NCI-H2196 (cell line): ENCODE results near the gene IRF2.

Experiments
- DNase-seq: peaks from one replicate; lab custom pipeline; 2025; ENCODE audit not compliant: unreplicated experiment; lab: John Stamatoyannopoulos, UW

The IRF2 gene

DNA sequence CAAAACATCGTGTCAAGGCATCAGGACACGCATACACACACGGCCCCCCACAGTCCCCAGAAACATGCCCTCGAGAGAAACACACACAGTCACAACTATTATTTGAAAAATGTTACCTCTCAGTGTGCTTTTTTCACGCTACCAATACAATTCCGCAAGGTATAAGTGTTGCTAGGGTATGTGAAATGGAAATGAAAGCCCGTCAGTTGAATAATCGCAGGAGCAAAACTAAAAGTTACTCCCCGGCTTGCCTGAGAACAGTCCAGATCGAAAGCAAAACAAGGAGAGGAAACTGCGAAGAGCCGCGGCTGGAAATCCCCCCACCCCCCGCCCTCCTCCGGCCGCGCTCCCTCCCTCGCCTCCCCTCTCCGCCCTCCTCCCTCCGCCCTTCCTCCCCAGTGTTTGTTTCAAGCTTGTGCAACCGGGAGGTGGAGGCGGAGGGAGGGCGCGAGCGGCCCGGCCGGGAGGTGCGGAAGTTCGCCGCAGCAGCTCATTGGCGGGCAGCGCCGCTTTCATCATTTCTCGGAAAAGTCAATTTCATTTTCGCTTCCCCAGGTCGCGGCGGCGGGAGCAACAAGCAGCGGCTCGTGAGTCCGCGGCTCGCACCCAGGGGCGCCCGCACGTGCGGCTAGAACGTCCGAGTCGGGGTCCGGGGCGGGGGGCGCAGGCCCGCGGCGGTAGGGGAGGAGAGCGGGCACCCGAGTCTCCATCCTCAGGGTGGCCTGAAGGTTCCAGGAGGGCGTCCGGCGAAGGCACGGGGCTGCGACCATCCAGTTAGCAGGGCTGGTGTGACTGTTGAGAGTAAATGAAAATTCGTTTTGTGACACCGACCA lies at the start of gene IRF2:
TSS of gene IRF2 (minus strand) at position 288 of the 833 bp plus-strand sequence. CDS start 45,486 bp downstream, outside the sequence.
- DNase-seq, result peak; percentile 85

DNA sequence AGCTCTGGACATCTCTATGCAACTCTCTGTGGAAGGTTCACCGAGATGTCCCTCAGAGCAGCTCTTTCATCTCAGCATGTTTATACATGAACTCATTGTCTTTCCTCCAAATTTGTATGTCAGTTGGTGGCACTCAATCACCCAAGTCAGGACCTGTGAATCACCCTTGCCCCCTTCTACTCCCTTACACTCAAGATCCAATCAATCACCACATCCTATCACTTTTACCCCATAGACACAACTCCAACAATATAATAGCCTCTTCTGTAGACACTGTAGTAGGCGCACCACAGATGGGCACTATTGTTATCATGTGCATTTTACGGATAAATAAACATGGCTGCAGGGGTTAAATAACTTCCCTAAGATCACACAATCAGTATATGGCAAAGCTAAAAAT lies 41.3 kb upstream of the IRF2 start:
- no peak for DNase-seq

DNA sequence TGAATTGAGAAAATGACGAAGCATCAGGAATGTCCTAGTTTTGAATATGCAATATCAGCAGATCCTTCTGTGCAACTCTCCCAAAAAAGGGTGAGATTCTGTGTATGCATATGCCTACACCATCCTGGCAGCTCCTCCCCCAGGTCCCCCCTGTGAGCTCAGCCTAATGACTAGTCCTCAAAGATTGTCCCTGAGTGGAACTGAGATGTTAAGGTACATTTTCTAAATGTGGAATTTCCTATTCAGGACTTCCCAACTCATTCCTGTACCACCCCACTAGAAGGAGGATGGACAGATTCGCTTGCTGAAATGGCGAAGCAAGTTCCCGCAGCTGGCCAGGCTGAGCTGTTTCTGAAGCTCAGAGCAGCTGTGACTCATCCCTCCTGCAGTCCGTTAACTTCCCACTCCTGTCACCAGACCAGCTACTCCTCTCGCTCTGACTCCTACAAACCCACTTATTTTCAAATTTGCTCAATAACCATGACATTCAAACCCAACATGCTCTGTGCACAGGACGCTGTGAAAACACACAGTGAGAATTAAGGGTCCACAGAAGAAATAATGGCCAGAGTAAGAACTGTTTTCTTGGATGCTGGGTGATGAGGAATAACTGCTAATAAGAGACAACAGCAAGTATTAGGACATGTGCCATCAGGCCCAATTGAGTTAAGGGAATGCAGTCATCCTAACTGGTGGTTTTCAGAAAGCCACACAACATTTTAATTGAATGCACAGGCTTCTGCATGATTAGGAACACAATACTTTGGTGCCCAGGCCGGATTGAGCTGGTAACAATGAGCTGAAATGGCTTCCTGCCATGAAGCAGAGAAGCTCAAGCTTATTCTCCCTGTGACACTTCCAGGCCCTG lies 40.0 kb upstream of the IRF2 start:
- no peak for DNase-seq

DNA sequence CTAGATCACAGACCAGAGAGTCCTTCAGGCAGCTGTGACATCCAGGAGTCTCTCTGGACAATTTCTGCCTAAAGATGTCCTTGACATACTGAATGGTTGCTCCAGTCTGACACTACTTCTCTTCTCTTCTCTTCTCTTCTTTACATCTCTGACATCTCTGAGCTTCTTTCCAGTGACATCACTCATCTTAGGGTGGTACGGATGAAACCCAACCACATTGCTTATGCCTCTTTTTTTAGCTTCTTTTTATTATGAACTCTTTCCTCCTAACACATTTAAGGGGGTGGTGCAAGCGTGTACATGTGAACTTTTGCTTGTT lies 39.4 kb upstream of the IRF2 start:
- DNase-seq, result no peak

DNA sequence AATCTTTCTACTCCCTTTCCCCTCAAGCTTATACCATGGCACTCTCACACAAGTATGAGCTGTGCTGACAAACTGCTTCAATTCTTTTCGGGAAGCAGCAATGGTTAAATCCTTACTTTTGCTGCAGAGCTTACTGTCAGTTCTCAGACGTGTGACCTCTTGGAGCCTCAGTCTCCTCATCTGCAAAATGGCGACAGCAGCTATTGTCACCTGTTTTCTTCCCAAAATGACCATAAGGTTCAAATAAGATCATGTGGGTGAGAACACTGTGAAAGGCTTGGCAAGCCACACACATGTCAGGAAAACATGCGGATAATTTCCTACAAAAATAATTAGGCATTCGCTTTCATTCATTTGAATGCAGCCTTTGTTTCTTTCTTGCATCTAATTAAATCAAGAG lies 36.8 kb upstream of the IRF2 start:
- no peak for DNase-seq

DNA sequence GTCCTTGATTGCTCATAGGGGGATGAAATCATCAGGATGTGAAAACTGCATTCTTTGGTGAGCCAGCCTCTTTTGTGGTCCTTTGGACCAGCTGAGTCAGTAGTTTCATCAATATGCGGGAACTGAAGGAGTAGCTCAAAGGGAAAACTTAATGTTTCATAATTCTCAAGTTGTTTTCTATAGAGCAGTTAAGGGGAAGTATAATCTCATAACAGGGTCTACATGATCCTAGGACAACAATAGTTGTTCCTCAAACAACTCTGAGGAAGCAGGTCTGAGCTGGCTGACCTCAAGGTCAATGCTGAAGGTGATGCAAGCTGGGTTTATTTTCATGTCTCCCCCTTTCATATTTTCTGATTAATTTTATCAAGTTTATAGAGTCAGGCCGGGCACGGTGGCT lies 36.1 kb upstream of the IRF2 start:
- no peak for DNase-seq

DNA sequence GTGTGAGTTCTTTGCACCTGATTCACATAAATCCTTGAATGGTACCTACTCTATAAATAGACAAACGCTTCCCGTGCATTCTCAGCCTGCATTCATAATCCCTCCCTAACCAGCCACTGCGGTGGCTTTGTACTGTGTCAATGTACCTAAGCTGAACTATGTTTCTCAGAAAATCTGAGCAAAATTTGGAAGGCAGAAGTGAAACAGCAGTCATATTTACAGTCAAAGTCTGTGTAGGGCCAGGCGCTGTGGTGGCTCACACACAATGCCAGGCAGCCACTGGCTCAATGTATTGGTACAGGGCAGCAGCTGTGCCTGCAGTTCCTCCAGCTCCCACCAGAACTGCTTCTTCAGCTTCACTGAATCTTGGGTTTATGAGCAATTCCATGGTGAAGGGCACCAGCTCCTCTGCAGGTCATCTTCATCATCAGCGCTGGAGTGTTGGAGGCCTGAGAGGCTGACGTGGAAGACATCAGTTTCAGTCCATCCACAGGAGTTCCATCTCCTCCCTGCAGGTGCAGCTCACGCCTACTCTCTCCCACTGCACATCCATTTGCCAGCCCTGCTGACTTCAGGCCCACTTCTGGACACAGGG lies 32.3 kb upstream of the IRF2 start:
- DNase-seq, result no peak

DNA sequence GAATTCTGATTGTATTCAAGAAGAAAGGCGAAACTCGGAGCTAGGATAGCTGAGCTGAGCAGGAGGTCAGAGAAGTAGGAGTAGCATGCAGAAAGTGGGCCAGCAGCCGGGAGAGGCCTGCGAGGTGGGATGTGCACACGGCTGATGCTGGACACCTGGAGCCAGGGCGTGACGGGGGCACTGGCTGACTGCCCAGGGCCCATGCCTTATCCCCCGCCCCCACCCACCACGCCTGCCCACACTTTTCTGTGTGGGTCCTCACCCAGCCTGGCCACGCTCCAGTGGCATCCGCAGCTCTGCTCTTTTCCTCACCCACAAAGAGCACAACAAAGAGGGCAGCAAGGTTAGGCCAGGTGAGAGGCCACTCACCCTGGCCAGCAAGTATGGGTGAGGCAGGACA lies 30.0 kb upstream of the IRF2 start:
- no peak for DNase-seq

DNA sequence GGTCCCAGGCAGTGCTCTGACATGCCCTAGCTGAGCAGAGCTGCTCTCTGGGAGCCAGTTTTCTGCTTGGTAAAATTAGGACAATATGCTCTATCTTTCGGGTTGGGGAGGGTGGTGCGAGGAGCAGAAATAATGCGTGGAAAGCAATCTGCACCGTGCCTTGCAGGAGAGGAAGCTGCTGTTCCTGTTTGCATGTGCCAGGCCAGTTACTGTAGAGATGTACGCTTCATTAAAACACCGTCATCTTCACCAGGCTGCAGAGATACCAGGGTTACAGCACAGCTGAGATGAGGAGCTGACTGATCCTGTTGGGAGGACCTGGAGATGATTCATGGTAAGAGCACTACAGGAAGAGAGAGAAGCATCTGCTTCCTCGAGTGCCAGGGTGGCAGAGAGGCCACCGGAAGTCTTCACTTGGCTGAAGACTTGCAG lies 29.5 kb upstream of the IRF2 start:
- no peak for DNase-seq

DNA sequence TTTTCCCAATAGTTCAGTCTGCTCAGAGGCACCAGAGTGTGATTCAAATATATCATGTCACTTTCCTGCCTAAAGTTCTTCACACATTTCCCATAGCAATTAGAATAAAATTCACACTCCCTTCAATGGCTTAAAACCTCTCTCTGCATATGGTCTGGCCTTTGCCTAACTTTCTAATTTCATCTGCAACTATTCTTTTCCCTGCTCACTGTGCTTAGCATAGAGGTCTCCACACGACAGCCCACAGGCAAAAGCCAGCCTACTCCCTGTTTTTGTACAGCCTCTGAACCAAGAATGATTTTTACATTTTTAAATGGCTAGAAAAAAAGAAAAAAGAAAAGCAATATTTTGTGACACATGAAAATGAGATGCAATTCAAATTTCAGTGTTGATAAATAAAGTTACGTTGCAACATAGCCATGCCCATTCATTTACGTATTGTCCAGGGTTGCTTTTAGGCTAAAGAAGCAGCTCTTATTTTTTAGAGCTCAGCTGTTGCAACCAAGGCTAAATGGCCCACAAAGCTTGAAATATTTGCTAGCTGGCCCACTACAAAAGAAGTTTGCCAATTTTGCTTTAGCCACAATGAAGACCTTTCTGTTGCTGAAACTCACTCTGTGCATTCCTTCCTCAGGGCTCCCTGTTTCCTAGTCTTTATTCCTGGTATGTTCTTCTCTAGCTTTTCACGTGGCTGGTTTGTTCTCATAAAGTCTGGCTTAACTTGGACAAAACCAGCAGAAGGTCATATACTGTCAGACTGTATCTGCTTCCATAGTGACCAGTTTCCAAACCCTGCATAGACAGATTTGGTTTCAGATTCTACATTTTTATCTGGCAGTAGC lies 26.6 kb upstream of the IRF2 start:
- DNase-seq, result no peak

DNA sequence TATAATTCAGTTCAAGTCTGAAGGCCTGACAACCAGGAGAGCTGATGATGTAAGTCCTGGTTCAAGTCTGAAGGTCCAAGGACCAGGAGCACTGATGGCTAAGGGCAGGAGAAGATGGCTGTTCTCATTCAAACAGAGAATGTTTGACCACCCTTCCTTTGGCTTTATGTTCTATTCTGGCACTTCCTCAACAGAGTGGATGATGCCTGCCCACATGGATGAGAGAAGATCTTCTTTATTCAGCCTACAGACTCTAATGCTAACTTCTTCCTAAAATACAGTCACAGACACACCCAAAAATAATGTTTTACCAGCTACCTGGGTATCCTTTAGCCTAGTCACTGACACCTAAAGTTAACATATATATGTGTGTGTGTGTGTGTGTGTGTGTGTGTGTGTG lies 25.6 kb upstream of the IRF2 start:
- DNase-seq, result no peak

DNA sequence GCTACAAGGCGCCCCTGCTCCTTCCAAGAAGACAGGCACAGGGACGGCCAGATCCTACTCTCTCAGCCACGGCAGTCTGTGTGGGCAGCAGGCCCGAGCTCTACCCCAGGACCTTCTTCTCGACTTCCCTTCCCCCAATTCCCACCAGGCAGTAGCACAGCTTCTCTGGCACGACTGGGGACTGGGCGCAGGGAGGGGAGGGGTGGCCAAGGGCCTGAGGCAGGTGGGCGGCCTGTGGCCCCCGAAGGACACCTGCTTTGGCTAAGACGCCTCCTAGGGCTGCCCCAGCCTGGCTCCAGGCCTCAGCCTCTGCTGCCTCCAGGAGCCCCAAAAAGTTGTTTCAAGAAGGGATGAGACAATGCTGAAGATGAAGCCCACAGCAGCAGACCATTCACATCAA lies 24.2 kb upstream of the IRF2 start:
- no peak for DNase-seq

DNA sequence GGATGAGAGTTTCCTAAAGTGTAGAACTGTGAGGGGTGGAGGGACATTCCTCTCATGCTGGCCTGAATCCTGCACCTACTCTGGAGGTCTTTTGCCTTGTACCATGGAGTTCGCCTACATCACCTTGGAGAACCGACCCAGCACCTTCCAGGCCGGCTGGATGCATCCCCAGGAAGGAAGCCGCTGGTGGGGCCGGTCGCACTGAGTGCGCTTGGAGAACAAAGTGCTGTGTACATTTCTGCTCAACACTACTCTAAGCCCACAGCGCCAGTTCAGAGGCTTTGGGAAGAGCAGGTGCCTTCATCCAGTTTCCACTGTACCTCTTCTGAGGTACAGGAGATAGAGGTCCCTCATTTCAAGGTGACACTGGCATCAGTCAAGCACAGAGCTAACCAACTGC lies 15.4 kb upstream of the IRF2 start:
- DNase-seq, result no peak

DNA sequence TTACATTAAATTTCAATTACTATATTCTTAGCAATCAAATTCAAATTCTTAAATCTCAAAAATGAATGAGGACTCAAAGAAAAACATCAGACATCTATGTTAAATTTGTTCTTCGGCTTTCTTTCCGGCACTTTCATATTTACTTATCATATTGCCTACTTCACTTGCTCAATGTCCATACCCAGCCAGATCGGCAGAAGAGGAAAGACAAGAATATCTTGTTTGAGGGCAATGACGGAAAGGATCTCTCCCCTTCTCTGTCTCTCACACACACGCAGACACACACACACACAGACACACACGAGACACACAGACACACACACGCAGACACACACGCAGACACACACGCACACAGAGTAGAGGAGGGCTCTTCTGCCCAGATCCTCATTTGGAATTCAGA lies 13.2 kb upstream of the IRF2 start:
- no peak for DNase-seq

DNA sequence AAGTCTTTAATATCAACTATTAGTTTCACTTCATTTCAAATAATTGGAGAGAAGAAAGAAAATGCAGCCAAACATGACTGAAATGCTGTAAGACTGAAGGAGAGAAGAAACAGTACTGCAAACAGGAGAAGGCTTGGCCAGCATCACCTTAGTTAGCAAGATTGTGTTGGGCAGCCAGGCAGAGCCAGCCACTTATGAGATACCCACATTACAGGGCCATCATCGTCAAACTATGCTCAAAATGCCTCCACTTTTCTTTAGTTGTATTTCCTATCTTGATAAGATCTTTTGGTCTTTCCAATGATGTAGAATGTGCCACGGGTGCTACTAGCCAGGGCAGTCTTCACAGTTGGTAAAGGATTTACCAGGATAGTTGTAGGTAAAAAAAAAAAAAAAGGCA lies 10.9 kb upstream of the IRF2 start:
- DNase-seq, result no peak

DNA sequence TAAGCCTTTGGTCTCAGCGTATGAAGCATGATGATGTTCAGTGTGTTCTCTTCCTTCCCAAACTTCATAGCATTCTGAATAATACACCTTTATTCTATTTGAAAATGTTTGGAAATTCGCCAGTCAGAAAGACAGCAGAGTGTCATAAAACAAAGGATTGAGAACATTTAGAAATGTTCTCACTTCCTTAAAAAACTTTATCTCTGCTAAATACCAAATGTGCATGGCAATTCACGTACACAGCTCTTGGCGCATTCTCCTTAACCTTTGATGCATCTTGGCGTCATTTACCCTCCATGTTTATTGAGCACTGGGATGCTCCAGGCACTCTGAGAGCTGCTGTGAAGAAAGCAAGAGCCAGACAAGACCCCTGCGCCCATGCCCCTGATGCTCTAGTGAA lies 7.2 kb upstream of the IRF2 start:
- no peak for DNase-seq

DNA sequence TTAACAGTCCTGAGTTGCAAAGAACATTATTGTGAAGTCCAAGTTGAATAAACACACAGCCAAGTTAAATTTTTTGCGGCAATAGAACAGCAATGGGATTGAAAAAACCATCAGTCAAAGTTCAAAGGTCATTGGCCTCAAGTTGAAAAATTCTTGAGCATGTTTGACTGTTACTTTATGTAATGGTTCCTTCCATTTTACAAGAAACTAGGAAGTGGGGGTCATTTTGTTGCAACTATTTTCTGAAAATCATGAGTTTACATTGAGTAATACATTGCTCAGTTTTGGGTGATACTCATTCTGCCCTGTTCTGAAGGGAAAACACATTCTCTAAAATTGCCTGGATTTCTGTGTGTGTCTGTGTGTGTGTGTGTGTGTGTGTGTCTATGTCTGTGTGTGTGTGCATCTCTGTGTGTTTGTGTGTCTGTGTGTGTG lies 5.2 kb upstream of the IRF2 start:
- no peak for DNase-seq

DNA sequence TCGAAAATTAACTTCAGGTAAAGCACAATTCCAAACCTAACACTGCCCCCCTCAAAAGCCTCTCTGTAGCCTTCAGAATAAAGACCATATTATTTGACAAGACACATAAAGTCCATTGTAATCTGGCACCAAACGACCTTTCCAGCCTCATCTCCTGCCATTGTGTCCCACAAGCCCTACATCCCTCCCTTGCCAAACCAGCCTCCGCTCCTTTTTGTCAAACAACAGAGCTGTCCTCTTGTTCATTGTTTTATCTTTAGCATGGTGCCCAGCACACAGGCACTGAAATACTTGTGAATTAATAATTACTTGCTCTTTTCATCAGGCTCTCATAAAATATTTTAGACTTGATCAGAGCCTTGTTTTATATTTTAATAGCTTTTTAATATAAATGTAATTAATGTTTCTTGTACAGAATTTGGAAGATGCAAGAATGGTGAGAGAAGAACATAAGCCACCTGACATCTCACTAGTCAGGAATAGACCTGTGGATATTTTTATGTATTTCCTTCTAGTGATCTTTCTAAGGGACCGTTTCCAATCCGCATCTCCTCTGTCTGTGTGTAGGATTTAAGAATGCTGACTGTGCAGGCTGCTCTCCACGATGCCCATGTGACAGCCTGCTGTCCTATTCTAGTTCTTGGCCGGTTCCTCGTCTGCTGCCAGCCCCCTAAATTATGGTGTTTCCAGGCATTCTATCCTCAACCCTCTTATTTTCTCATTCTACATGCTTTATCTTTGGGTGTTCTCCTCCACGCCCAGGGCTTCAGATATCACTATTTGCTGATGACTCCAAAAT lies 3.0 kb upstream of the IRF2 start:
- DNase-seq, result no peak

DNA sequence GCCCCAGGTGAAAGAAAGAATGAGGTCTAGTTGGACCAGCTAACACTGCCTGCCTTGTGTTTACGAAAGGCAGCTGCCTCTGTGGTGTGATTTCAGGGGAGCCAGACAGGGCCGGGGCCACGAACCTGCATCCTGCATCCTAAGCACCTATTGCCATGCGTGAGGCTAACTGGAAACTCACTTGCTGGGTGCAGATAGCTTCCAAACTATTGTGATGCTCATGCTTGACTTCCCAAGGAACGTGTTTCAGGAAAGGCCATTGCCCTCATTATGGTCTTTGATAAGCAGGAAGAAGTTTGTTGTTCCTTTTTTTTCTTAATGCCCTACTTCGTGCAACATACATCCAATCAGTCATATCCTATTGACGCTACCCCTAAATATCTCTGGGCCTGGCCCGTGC lies 2.3 kb upstream of the IRF2 start:
- no peak for DNase-seq

DNA sequence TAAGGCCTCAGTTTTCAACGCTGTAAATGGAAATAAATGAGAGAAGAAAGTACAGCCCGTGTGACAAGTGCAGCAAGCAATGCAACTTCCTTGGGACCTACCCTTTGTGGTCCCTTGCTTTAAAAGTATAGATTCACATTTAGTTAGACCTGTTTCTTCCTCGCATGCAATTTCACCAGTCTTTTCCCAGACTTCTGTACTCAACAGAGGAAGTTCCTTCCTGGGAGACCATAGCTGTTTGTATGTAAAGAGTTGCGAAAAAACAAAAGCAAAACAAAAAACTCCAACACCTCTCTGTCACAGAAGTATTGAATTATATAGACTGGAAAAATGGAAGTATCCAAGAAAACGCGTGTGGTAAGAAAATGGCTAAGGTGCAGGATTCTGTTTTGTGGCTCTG lies 1.1 kb upstream of the IRF2 start:
- no peak for DNase-seq
